HepG2 (cell line): ENCODE data around the gene YY1. TPM values are rescaled to one million over a fixed set of nuclear protein-coding genes. Genes with fewer than 3 reads are reported as not detected.

ENCODE experiments used
- ATAC-seq: fragments of 200-7000 bp; cut with Tn5 transposase; 3 replicates; pipeline ENCODE4 v1.9.1; 2020; ENCODE audit warnings: mild to moderate bottlenecking, moderate library complexity
- BruUV-seq: library from RNA; stranded (reverse); fragments of 400-500 nt; replicated peaks from 2 replicates; lab custom pipeline; 2021; lab: Mats Ljungman, UMichigan
- CTCF ChIA-PET: fragments of 300-600 bp; formaldehyde crosslinking; extraction: SDS; loops from one replicate; lab custom pipeline; 2021; ENCODE audit warnings: low total read pairs, inconsistent platforms, low intra/inter-chr PET ratio; lab: Yijun Ruan, JAX
- POLR2A ChIA-PET: fragments of 350-600 bp; sonication (Branson Sonifier 250); formaldehyde crosslinking; loops from one replicate; lab custom pipeline; 2020; ENCODE audit warnings: antibody characterized with exemption, inconsistent platforms; lab: Yijun Ruan, JAX
- DNase-seq: peaks from one replicate; pipeline ENCODE4 v3.0.0-alpha.2; 2015; ENCODE audit warnings: low spot score
- FAIRE-seq: peaks from 3 replicates; lab custom pipeline; 2011; peaks lifted over from hg19 to GRCh38; lab: Jason Lieb, UNC
- H2AFZ ChIP-seq: one replicate; pipeline ENCODE4 v1.6.1; 2011; ENCODE audit warnings: low read length, inconsistent platforms
- H3K27ac ChIP-seq: fragments of 300-600 bp; 3 replicates; pipeline ENCODE4 v1.8.0; 2011; ENCODE audit warnings: mixed run types, mild to moderate bottlenecking, mixed read lengths, low read length, inconsistent platforms; ENCODE audit not compliant: insufficient read depth; ENCODE audit errors: extremely low read length
- H3K27me3 ChIP-seq, 2 experiments: fragments of 200-600 bp in 1 of 2; 2 replicates in 1 of 2; 3 replicates in 1 of 2; pipeline versions ENCODE4 v1.6.0 to v1.8.0; 2011; ENCODE audit warnings: low read length in 2 of 2, mild to moderate bottlenecking in 2 of 2, moderate library complexity in 2 of 2, inconsistent platforms in 1 of 2; ENCODE audit not compliant: insufficient read depth in 2 of 2, control insufficient read depth in 1 of 2
- H3K36me3 ChIP-seq, 2 experiments: fragments of 200-600 bp in 1 of 2; replicated peaks in 1 of 2; 2 replicates in 1 of 2; 3 replicates in 1 of 2; pipeline versions ENCODE4 v1.5.1 to v1.8.0; 2011; ENCODE audit warnings: low read length in 2 of 2, inconsistent platforms in 1 of 2; ENCODE audit not compliant: insufficient read depth in 2 of 2, control insufficient read depth in 1 of 2
- H3K4me1 ChIP-seq: 2 replicates; pipeline ENCODE4 v1.5.1; 2012; ENCODE audit warnings: low read length, inconsistent platforms; ENCODE audit not compliant: insufficient read depth
- H3K4me2 ChIP-seq: 2 replicates; pipeline ENCODE4 v1.6.0; 2011; ENCODE audit warnings: low read depth, low read length, inconsistent platforms
- H3K4me3 ChIP-seq, 3 experiments: fragments of 200-600 bp in 1 of 3; sonication (generic), shearing (Covaris generic) in 1 of 3; replicated peaks in 1 of 3; 2 replicates each; pipeline ENCODE4 v1.5.1; 2011 to 2016; ENCODE audit warnings: low read length in 3 of 3, inconsistent platforms in 2 of 3, low read depth in 2 of 3, mild to moderate bottlenecking in 2 of 3, control low read depth in 1 of 3, mixed read lengths in 1 of 3; ENCODE audit not compliant: insufficient read depth in 1 of 3
- H3K79me2 ChIP-seq: one replicate; pipeline ENCODE4 v1.6.1; 2011; ENCODE audit warnings: low read length, inconsistent platforms; ENCODE audit not compliant: insufficient read depth
- H3K9ac ChIP-seq: 2 replicates; pipeline ENCODE4 v1.6.0; 2011; ENCODE audit warnings: mild to moderate bottlenecking, low read depth, low read length, inconsistent platforms; ENCODE audit not compliant: insufficient read depth
- H3K9me3 ChIP-seq: 2 replicates; pipeline ENCODE4 v1.5.1; 2012; ENCODE audit warnings: mild to moderate bottlenecking, low read length
- H4K20me1 ChIP-seq: 2 replicates; pipeline ENCODE4 v1.6.0; 2011; ENCODE audit warnings: inconsistent platforms, mild to moderate bottlenecking, low read length, moderate library complexity; ENCODE audit not compliant: insufficient read depth
- MEIS2 ChIP-seq: sonication (generic); formaldehyde crosslinking; IDR thresholded peaks from 2 replicates; pipeline ENCODE4 v1.9.0; 2021; ENCODE audit warnings: mild to moderate bottlenecking, missing genetic modification reagents
- NR3C1 ChIP-seq: sonication (generic); formaldehyde crosslinking; IDR thresholded peaks from 2 replicates; pipeline ENCODE4 v1.4.0; 2020; ENCODE audit warnings: missing genetic modification reagents
- ZBTB7B ChIP-seq: sonication (generic); formaldehyde crosslinking; IDR thresholded peaks from 2 replicates; pipeline ENCODE4 v1.4.0; 2020; ENCODE audit warnings: missing genetic modification reagents
- ZNF230 ChIP-seq: sonication (generic); formaldehyde crosslinking; IDR thresholded peaks from 2 replicates; pipeline ENCODE4 v1.4.0; 2020; ENCODE audit warnings: mild to moderate bottlenecking, missing genetic modification reagents
- ZNF256 ChIP-seq: sonication (generic); formaldehyde crosslinking; conservative IDR thresholded peaks from 2 replicates; pipeline ENCODE4 v1.4.0; 2020; ENCODE audit warnings: missing genetic modification reagents
- ZNF34 ChIP-seq: sonication (generic); formaldehyde crosslinking; IDR thresholded peaks from 2 replicates; pipeline ENCODE4 v1.4.0; 2020; ENCODE audit warnings: mild to moderate bottlenecking, missing genetic modification reagents, borderline replicate concordance
- ZNF557 ChIP-seq: sonication (generic); formaldehyde crosslinking; IDR thresholded peaks from 2 replicates; pipeline ENCODE4 v1.4.0; 2020; ENCODE audit warnings: missing genetic modification reagents
- ZSCAN29 ChIP-seq: sonication (generic); formaldehyde crosslinking; conservative IDR thresholded peaks from 2 replicates; pipeline ENCODE4 v1.4.0; 2020; ENCODE audit warnings: mild to moderate bottlenecking, missing genetic modification reagents
- WGBS: methylation state at CpG from one replicate; pipeline ENCODE4 v1.1.6; 2017; ENCODE audit warnings: low lambda C conversion rate; 5-methylcytosine and 5-hydroxymethylcytosine counted together
- in situ Hi-C: cut with HindIII; loops from 2 replicates; pipeline ENCODE4 v1.10.0; 2017; ENCODE audit warnings: low pct_unique_long_range_greater_than_20kb; ENCODE audit not compliant: extremely low pct_ligation_motif_present
- intact Hi-C: fragments of 100-400 bp; cut with micrococcal nuclease; formaldehyde crosslinking; loops from one replicate; pipeline ENCODE4 v1.10.0; 2022; ENCODE audit not compliant: unreplicated experiment
- polyA plus RNA-seq, 8 experiments: library from polyadenylated mRNA; depleted of rRNA in 3 of 8; stranded (reverse) in 7 of 8; unstranded in 1 of 8; fragments of >200 nt; fragmentation: Illumina TruSeq in 4 of 8; extraction: Trizol in 4 of 8; gene quantifications; 2 replicates each; pipeline versions ENCODE4 v1.2.1 to v1.2.3, GENCODE V29; 2011 to 2016; ENCODE audit warnings: low read depth in 4 of 8, missing spikeins in 1 of 8, mixed read lengths in 1 of 8; ENCODE audit not compliant: insufficient read depth in 1 of 8
- total RNA-seq, 5 experiments: library from RNA; depleted of rRNA; stranded (reverse); fragments of >200 nt; fragmentation: Illumina TruSeq; extraction: Trizol; gene quantifications; 2 replicates each; pipeline ENCODE4 v1.2.3, GENCODE V29; 2016; ENCODE audit warnings: low read depth in 1 of 5
- TF ChIP-seq, protein P1 (sequence below): sonication (generic); formaldehyde crosslinking; IDR thresholded peaks from 2 replicates; pipeline ENCODE4 v1.5.0; 2020; ENCODE audit warnings: mild to moderate bottlenecking, missing genetic modification reagents

YY1 gene
- total and polyA plus RNA-seq, 2 of the 13 experiments (the other 11 are each of a cell fraction or from before 2014, with no cell fraction given), result 29.4 to 68.1 TPM

DNA sequence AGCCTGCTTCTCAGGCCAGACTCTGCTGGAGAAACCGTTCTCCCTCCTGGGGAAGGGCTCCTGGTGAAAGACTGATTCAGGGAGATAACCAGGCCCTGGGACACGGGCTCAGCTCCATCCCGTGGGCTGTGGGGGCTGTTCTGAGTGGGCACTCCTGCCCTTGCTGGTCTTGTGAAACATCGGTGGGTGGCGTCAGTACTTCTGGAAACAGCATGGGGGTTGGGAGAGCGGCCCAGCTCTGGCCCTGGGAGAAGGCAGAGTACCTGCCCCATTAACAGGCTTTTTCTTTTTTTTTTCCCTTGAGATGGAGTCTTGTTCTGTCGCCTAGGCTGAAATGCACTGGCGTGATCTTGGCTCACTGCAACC is 85.0 kb downstream of the YY1 start:
- POLR2A ChIA-PET, result interaction anchor here (0.6 kb wide), 1 partner anchor 76 kb away, joined by 4 read pairs; no protein-coding TSS in a partner anchor
- CTCF ChIA-PET, result no interaction called here
- peaks cover 0 to 2% of the 10 kb centered on the region in 2 experiments; a peak in 1 of 5 replicates for H3K27me3 ChIP-seq
- no peaks in the 10 kb centered on the region for H3K36me3 ChIP-seq
- H2AFZ ChIP-seq, result no peak overlapping the region
- H3K79me2 ChIP-seq, result no peaks in the 10 kb centered on the region
- peaks cover 79% of the 10 kb centered on the region for H3K4me1 ChIP-seq
- FAIRE-seq, result no peak
- no peak overlapping the region for H3K27ac ChIP-seq
- peak overlapping the region; percentile 41; the same call in 1 of the 2 replicates for H3K9ac ChIP-seq
- WGBS, result 59% methylated on average over 5 of the region's 8 CpGs
- no peaks in the 10 kb centered on the region for H3K9me3 ChIP-seq
- H3K4me3 ChIP-seq, result peak overlapping the region in 1 of 3 experiments; percentile 52; a peak in 1 of 6 replicates
- TF ChIP-seq ZNF256 (CRISPR knock-in tag) (no peak), ZNF230 (CRISPR knock-in tag) (0 out of 2 replicates have a peak, but pooled peaks have one; percentile 22), ZNF557 (no peak), NR3C1 (CRISPR knock-in tag) (no peak), MEIS2 (CRISPR knock-in tag) (peak; percentile 17; the same call in 1 of the 2 replicates), ZBTB7B (peak; percentile 4; the same call in 1 of the 2 replicates), ZSCAN29 (CRISPR knock-in tag) (no peak), ZNF34 (CRISPR knock-in tag) (0 out of 2 replicates have a peak, but pooled peaks have one; percentile 2)
- TF ChIP-seq, protein P1, sequence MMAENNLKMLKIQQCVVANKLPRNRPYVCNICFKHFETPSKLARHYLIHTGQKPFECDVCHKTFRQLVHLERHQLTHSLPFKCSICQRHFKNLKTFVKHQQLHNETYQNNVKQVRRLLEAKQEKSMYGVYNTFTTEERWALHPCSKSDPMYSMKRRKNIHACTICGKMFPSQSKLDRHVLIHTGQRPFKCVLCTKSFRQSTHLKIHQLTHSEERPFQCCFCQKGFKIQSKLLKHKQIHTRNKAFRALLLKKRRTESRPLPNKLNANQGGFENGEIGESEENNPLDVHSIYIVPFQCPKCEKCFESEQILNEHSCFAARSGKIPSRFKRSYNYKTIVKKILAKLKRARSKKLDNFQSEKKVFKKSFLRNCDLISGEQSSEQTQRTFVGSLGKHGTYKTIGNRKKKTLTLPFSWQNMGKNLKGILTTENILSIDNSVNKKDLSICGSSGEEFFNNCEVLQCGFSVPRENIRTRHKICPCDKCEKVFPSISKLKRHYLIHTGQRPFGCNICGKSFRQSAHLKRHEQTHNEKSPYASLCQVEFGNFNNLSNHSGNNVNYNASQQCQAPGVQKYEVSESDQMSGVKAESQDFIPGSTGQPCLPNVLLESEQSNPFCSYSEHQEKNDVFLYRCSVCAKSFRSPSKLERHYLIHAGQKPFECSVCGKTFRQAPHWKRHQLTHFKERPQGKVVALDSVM, result no peak
- DNase-seq, result no peak
- BruUV-seq, result no TSS peak
- in situ Hi-C loops, result no loop called here
- peak overlapping the region; percentile 80; the same call in 1 of the 2 replicates for H3K4me2 ChIP-seq
- H4K20me1 ChIP-seq, result no peaks in the 10 kb centered on the region
- no peak for ATAC-seq
- intact Hi-C loops, result loop anchor here (2.0 to 5.0 kb wide), 2 partner anchors 17 to 53 kb away; partner anchors contain the start of genes SLC25A29 and WDR25
